GM12892 (cell line): ENCODE results near the gene MYO7B.

Source experiments
- DNase-seq: peaks from one replicate; pipeline ENCODE4 v3.0.0; 2011; ENCODE audit not compliant: insufficient read length
- FAIRE-seq: peaks from 2 replicates; lab custom pipeline; 2011; peaks lifted over from hg19 to GRCh38; lab: Jason Lieb, UNC
- POLR2A ChIP-seq: IDR thresholded peaks from 2 replicates; pipeline ENCODE4 v1.6.1; 2011; ENCODE audit warnings: low read depth, low read length, control low read depth
- POLR2AphosphoS5 ChIP-seq: IDR thresholded peaks from 2 replicates; pipeline ENCODE4 v1.6.1; 2011; ENCODE audit warnings: low read depth, low read length, control low read depth
- TAF1 ChIP-seq: IDR thresholded peaks from 2 replicates; pipeline ENCODE4 v1.6.1; 2011; ENCODE audit warnings: low read depth, mild to moderate bottlenecking, control low read depth, low read length, borderline replicate concordance

Gene MYO7B

DNA sequence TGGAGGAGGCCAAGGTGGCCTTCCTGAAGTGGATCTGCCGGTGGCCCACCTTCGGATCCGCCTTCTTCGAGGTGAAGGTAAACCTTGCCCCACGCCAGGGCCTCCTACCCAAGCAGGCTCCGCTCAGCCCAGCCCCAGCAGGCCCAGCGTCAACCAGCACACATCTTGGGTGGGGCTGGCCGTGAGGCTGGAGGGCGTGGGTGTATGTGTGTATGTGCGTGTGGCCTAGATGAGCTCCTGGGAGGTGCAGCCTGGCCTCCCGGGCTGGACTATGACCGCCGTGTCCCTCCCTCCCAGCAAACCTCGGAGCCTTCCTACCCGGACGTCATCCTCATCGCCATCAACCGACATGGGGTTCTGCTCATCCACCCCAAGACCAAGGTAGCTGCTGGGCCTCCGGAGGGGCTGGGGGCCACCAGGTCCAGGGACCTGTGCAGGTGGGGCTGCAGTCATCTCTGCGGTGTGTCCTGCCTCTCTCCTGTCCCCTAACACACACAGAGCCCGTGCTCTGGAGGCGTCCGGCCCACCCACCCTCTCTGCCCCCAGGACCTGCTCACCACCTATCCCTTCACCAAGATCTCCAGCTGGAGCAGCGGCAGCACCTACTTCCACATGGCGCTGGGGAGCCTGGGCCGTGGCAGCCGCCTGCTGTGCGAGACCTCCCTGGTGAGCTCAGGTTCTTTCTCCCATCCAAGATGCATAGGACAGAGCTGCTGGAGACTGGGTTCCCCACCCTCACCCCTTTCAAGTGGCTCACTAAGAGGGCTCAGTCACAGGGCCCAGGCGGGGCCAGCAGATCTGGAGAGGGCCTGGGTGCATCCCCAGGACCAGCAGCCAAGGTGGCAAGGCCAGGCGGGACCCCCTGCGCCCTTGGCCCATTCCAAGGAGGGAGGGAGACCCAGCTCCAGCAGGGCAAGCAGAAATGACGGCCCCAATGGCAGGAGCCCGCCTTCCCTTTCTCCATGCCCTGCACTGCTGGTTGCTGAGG is 101.1 kb downstream of the MYO7B start:
- TF ChIP-seq POLR2AphosphoS5 = no peak
- TF ChIP-seq TAF1 = no peak
- no peak for TF ChIP-seq POLR2A
- DNase-seq (no peak), FAIRE-seq (no peak)

DNA sequence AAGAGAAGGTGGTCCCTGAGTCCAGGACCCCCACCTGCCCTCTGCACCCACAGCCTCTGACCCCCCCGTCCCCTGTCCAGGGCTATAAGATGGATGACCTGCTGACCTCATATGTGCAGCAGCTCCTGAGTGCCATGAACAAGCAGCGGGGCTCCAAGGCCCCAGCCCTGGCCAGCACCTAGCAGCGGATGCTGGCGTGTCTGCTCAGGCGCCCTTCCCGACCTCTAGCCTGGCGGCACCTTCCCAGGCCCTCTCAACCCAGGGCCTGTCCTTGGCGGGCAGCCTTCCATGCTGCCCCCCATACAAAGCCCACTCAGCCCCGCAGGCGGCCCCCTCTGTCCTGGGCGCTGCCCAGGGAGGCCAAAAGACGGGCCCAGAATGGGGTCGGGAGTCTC is 101.8 kb downstream of the MYO7B start:
- FAIRE-seq = no peak
- TF ChIP-seq POLR2A (no peak), POLR2AphosphoS5 (no peak), TAF1 (no peak)
- DNase-seq = no peak

GRCh38 chr2:127637725-127638252 is 102.3 kb downstream of the MYO7B start:
- no peak for DNase-seq
- TF ChIP-seq POLR2A = no peak
- no peak for FAIRE-seq

DNA sequence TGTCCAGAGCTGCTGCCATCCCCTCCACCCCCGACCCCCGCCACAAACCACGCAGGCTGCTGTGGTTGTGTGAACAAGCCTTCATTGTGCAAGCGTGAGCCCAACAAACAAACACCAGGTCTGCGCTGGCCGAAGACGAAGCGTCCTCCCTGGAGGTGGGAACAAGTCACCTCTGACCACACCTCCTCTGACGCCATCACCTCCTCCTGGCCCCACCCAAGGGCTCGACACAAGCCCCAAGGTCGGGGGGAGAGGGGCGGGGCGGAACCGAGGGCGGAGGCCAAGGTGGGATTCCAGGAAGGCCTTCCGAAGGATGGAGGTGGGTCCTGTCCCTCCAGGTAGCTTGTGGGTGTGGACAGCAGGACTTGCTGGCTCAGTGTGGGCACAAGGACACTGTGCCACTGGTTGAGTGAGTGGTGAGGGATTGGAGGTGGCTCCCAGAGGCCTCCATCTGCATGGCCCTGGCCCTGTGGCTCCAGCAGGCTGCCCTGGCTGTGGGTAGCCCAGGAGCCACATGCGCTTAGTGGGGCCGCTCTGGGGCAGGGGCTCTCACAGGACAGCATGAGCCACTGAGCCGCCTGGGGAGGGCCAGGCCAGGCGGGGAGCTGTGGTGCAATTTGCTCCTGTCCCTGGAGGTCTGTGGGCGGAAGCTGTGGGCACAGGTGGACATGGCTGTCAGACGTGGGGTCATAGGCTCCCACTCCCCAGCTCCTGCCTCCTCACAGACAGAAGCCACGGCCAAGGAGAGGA is 103.1 kb downstream of the MYO7B start:
- DNase-seq (no peak), FAIRE-seq (no peak)
- TF ChIP-seq TAF1 (no peak), POLR2AphosphoS5 (no peak), POLR2A (no peak)

- DNase-seq (no peak), FAIRE-seq (no peak)
- TF ChIP-seq POLR2A (no peak), POLR2AphosphoS5 (no peak), TAF1 (no peak)
Measured at GRCh38 chr2:127639111-127639474, 103.6 kb downstream of the MYO7B start.

DNA sequence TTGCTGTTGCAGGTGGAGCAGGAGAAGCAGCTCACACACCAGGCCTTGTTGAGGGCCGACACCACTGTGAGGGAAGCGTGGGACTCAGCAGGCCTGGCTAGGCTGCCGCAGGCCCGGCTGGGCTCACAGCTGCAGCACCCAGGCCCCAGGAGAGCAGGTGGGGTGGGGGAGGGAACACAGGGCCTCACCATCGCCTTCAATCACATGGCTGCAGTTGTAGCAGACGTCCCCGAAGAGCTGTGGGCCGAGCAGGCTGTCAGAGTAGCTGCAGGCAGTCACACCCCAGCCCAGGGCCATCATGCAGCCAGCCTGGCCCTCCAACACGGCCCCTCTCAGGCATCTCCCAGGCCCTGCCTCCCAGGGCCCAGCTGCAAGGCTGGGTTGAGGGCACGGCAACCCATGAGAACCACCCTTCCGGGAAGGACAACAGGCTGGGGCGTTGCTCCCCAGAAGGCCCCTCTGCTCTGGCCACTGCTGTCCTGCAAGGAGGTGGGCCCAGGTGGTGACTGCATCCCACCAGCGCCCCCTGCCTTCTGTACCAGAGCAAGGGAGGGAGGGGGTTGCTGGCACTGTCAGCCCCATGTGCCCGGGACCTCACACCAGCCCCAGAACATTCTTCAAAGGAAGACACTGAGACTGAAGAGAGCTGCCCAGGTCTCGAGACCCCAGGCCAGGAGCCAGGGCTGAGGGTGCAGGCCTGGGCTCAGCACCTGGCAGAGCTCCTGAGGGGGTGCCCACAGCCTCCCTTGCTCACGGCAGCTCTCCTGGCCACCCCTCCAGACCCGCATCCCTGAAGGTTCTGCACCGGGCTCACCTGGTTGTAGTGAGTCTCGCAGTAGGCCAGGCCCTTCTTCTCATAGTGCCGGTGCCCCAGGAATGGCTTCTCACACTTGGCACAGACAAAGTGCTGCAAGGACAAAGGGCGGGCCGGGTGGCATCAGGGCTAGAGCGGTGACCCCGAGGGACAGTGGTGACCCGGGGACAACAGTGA is 104.9 kb downstream of the MYO7B start:
- DNase-seq (peak; percentile 76), FAIRE-seq (no peak)
- no peak for TF ChIP-seq POLR2AphosphoS5
- TF ChIP-seq TAF1 = no peak
- TF ChIP-seq POLR2A = no peak

GRCh38 chr2:127641133-127641532 is 105.7 kb downstream of the MYO7B start:
- DNase-seq (no peak), FAIRE-seq (no peak)
- no peak for TF ChIP-seq POLR2A
- no peak for TF ChIP-seq TAF1
- no peak for TF ChIP-seq POLR2AphosphoS5

DNA sequence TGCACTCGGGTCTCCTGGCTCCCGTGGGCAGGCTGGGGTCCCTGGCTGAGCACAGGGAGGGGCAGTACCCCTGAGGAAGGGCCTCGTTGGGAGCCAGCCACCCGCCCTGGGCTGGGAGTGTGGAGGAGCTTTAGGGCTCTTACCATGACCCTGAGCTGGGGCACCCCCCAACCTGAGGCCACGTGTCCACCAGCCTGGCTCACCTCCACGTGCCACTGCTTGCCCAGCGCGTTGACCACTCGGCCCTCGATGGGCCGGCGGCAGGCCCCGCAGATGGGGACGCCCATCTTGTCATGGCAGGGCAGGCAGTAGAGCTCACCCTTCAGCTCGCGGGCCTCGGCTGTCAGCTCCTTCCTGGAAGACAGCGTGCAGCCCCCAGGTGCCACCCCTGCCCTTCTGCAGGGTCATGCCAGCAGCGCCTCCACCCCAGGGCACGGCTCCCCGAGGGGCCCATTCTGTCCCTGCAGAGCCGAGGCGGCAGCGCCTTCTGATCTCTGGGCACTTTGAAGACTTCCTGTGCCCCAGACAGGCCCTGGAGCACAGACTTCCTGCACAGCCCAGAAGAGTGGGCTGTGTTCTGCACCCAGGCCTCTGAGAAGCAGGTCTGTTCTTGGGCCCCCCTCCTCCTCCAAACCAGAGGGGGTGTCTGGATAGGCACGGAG is 106.5 kb downstream of the MYO7B start:
- FAIRE-seq (no peak), DNase-seq (no peak)
- TF ChIP-seq POLR2A (no peak), TAF1 (no peak), POLR2AphosphoS5 (no peak)

DNA sequence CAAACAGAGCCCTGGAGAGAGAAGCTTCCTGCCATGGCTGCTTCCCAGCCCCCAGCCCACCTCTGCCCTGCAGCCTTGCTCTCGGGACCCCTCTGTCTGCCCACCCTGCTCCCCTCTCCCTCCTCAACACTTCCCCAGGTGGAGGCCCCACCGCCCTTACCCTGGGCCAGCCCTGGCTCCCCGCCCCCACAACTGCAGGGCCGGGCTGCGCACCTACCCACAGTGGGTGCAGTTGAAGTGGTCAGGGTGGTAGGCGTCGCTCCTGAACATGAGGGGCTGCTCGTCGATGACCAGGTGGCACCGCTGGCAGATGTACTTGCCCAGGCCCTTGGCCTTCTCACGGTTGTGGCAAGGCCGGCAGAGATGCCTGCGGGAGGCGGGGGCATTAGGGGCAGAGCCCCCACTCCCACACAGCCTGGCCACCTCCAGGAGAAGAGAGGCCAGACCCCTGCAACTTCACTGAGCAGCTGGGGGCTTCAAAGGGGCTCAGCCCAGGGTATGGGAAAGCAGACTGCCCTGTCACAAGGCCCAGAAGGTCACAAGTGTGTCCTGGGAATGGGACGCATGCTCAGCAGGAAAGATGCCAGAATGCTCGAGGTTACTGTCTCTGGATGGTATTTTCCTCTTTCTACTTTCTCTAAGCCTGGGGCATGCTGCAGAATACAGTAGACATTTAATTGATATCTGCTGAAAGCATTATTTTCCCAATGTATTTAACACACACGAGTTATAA is 107.4 kb downstream of the MYO7B start:
- no peak for FAIRE-seq
- no peak for DNase-seq
- TF ChIP-seq POLR2A (no peak), TAF1 (no peak), POLR2AphosphoS5 (no peak)

GRCh38 chr2:127643439-127644065 is 108.1 kb downstream of the MYO7B start:
- FAIRE-seq (no peak), DNase-seq (no peak)
- TF ChIP-seq TAF1 (no peak), POLR2AphosphoS5 (no peak), POLR2A (no peak)
